Kidney (tissue), 14 donors: ENCODE measurements around the gene NOS1. TPM values are rescaled to one million over a fixed set of nuclear protein-coding genes. Genes with fewer than 3 reads are reported as not detected.

ENCODE experiments used
- DNase-seq, 5 donors: peaks; one replicate each; pipeline ENCODE4 v3.0.0-alpha.2; 2013 to 2020
- FAIRE-seq: peaks from 2 replicates; lab custom pipeline; 2012; peaks lifted over from hg19 to GRCh38; lab: Jason Lieb, UNC
- H3K27ac ChIP-seq, 2 donors: one replicate each; pipeline ENCODE4 v1.7.0; 2013; ENCODE audit warnings: low read depth in 2 of 2, low read length in 2 of 2, inconsistent platforms in 1 of 2
- H3K27me3 ChIP-seq: one replicate; pipeline ENCODE4 v1.7.1; 2013; ENCODE audit warnings: low read length, inconsistent platforms; ENCODE audit not compliant: control insufficient read depth, insufficient read depth
- H3K36me3 ChIP-seq, 3 donors: one replicate each; pipeline versions ENCODE4 v1.7.0 to v1.7.1; 2013; ENCODE audit warnings: low read length in 3 of 3, control low read depth in 1 of 3, inconsistent platforms in 1 of 3; ENCODE audit not compliant: insufficient read depth in 3 of 3, control insufficient read depth in 2 of 3
- H3K4me1 ChIP-seq, 3 donors: one replicate each; pipeline versions ENCODE4 v1.7.0 to v1.7.1; 2013; ENCODE audit warnings: low read length in 3 of 3, inconsistent platforms in 1 of 3, low read depth in 1 of 3; ENCODE audit not compliant: control insufficient read depth in 2 of 3, insufficient read depth in 2 of 3
- H3K4me3 ChIP-seq, 3 donors: one replicate each; pipeline versions ENCODE4 v1.7.0 to v1.8.1; 2013; ENCODE audit warnings: low read length in 3 of 3, control low read depth in 1 of 3, inconsistent platforms in 1 of 3
- H3K9ac ChIP-seq, 3 donors: one replicate each; pipeline versions ENCODE4 v1.7.0 to v1.7.1; 2013; ENCODE audit warnings: low read length in 3 of 3, control low read depth in 1 of 3, inconsistent platforms in 1 of 3
- H3K9me3 ChIP-seq, 3 donors: one replicate each; pipeline versions ENCODE4 v1.7.0 to v1.7.1; 2013; ENCODE audit warnings: low read length in 3 of 3, control low read depth in 1 of 3, inconsistent platforms in 1 of 3; ENCODE audit not compliant: control insufficient read depth in 2 of 3, insufficient read depth in 1 of 3
- CTCF ChIP-seq: IDR thresholded peaks from 3 replicates; pipeline ENCODE4 v1.5.1; 2012; ENCODE audit warnings: mild to moderate bottlenecking, moderate library complexity, borderline replicate concordance; ENCODE audit not compliant: insufficient read depth; ENCODE audit errors: extremely low read depth
- intact Hi-C: fragments of 100-400 bp; cut with DNase I; formaldehyde crosslinking; loops from one replicate; pipeline ENCODE4 v1.11.1; 2022
- polyA plus RNA-seq: library from polyadenylated mRNA; stranded (reverse); fragments of 350-450 nt; fragmentation: Illumina TruSeq; extraction: RNeasy Lipid Tissue Mini Kit (QIAGEN cat#74804); gene quantifications from one replicate; pipeline ENCODE4 v1.2.3, GENCODE V29; 2014; ENCODE audit warnings: low read depth, low replicate concordance; ENCODE audit not compliant: insufficient read depth
- total RNA-seq: library from RNA; stranded (reverse); fragmentation: NEBNext Ultra II Directional; extraction: Animal tissue kit (Norgen Biotek cat#: 25700); gene quantifications from one replicate; pipeline ENCODE4 v1.2.1, GENCODE V29; 2021
- donor health status: control.
- donor health status: control.
- donor health status: control.
- donor health status: control.
- donor health status: control.
- donor health status: DM: yes; HTN: yes; CAD: no.
- donor health status: Normal renal cell carcinoma (clear cell type).

NOS1 gene
- total and polyA plus RNA-seq, 2 donors from 2014 or later, result 1.3 to 6.5 TPM

GRCh38 chr12:117255386-117255785, 106.0 kb downstream of the NOS1 start:
- Histone ChIP-seq H3K9ac (no peak overlapping the region), H3K9me3 (peaks cover 0 to 6% (median 0%) of the 10 kb centered on the region in 3 donors), H3K36me3 (no peaks in the 10 kb centered on the region), H3K4me3 (no peak overlapping the region), H3K27ac (no peak overlapping the region), H3K27me3 (no peaks in the 10 kb centered on the region), H3K4me1 (no peaks in the 10 kb centered on the region)
- no peak for TF ChIP-seq CTCF
- no peak for DNase-seq
- no peak for FAIRE-seq
- intact Hi-C loops, result no loop called here

GRCh38 chr12:117243488-117243887, 117.9 kb downstream of the NOS1 start:
- FAIRE-seq (no peak), DNase-seq (no peak)
- Histone ChIP-seq H3K9me3 (no peaks in the 10 kb centered on the region), H3K27ac (no peak overlapping the region), H3K4me1 (no peaks in the 10 kb centered on the region), H3K27me3 (no peaks in the 10 kb centered on the region), H3K36me3 (no peaks in the 10 kb centered on the region), H3K9ac (no peak overlapping the region), H3K4me3 (no peak overlapping the region)
- intact Hi-C loops, result no loop called here
- no peak for TF ChIP-seq CTCF

GRCh38 chr12:117241697-117242096, 119.7 kb downstream of the NOS1 start:
- no peak for TF ChIP-seq CTCF
- Histone ChIP-seq H3K4me3 (no peak overlapping the region), H3K4me1 (no peaks in the 10 kb centered on the region), H3K27me3 (no peaks in the 10 kb centered on the region), H3K9me3 (no peaks in the 10 kb centered on the region), H3K27ac (no peak overlapping the region), H3K36me3 (no peaks in the 10 kb centered on the region), H3K9ac (no peak overlapping the region)
- no peak for DNase-seq
- intact Hi-C loops, result no loop called here
- FAIRE-seq, result no peak

- TF ChIP-seq CTCF, result no peak
- DNase-seq, result no peak
- H3K4me1 ChIP-seq, result no peaks in the 10 kb centered on the region
- intact Hi-C loops, result no loop called here
- H3K9me3 ChIP-seq, result no peaks in the 10 kb centered on the region
- no peak overlapping the region for H3K4me3 ChIP-seq
- no peak overlapping the region for H3K27ac ChIP-seq
- H3K9ac ChIP-seq, result no peak overlapping the region
- H3K27me3 ChIP-seq, result no peaks in the 10 kb centered on the region
- H3K36me3 ChIP-seq, result no peaks in the 10 kb centered on the region
- FAIRE-seq, result no peak
These were observed 121.2 kb downstream of the NOS1 start for GRCh38 chr12:117240081-117240755.
